Measurements from ENCODE around the gene BCL11B.

The BCL11B gene

DNA sequence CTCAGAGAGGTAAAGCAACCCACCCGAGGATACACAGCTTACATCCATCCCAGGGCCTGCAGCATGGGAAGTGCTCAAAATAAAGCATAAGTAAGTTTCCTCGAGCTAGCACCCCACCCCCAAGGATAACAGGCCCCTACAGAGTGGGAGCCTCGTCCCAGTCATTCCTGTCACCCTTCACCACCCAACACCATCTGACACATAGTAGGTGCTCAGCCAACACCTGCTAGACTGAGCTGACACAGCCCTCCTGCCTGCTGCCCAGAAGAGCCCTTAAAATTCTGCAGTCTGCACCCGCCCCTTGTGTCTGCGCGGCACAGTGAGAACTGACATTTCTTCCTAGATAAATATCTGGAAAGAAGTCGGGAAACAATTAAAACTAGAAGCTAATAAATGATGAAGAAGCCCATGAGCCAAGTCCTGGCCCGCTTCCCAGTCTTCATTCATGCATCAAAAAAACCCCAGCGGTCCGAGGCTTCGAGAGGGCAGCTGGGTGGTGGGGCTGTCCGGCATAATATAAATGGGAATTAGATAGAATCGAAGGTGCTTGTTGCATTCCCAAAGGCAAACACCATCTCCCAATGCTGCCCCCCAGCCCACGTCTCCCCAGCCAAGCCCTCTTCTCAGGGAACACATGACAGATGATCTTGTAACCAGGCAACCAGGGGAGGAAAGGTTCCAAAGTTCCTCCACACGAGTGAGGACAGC is 76.2 kb downstream of the BCL11B start:
- Histone ChIP-seq H3K9ac (ENCODE audit: low read length) (no peak overlapping the region), H3K79me1 (replicated peaks; ENCODE audit: low read length, poor library complexity, severe bottlenecking) (no peaks in the 10 kb centered on the region), H3K4me1 (ENCODE audit: control insufficient read depth, insufficient read depth, low read depth, low read length) (no peaks in the 10 kb centered on the region), H3K4ac (ENCODE audit: low read depth in 1 of 2, low read length in 2 of 2) (no peak overlapping the region), H3K18ac (ENCODE audit: low read depth in 1 of 2, low read length in 2 of 2) (no peak overlapping the region), H3K27me3 (ENCODE audit: control insufficient read depth in 1 of 2, insufficient read depth in 1 of 2, low read length in 2 of 2) (peaks cover 0 to 35% of the 10 kb centered on the region in 2 experiments), H3K14ac (ENCODE audit: low read length in 2 of 2) (no peak overlapping the region), H2AFZ (ENCODE audit: low read depth, low read length) (no peak overlapping the region), H3K23ac (ENCODE audit: low read length in 2 of 2) (no peak overlapping the region), H3K27ac (ENCODE audit: low read length, poor library complexity, severe bottlenecking) (no peak overlapping the region), H3K4me2 (ENCODE audit: low read length, poor library complexity, severe bottlenecking) (no peak overlapping the region), H2AK5ac (ENCODE audit: low read length, severe bottlenecking) (no peak overlapping the region), H2BK12ac (ENCODE audit: low read length in 2 of 2) (no peak overlapping the region), H2BK120ac (ENCODE audit: low read depth, low read length) (no peak overlapping the region), H3K9me3 (ENCODE audit: control insufficient read depth, low read length) (no peaks in the 10 kb centered on the region), H3K36me3 (ENCODE audit: control insufficient read depth in 1 of 2, insufficient read depth in 2 of 2, low read depth in 1 of 2, low read length in 2 of 2) (no peaks in the 10 kb centered on the region), H2BK15ac (ENCODE audit: low read depth, poor library complexity, severe bottlenecking) (no peak overlapping the region), H3K4me3 (ENCODE audit: insufficient read depth in 1 of 2, low read depth in 1 of 2, low read length in 2 of 2) (no peak overlapping the region), H4K8ac (ENCODE audit: low read length) (no peak overlapping the region), H2BK5ac (ENCODE audit: low read depth, low read length, poor library complexity, severe bottlenecking) (no peak overlapping the region), H4K91ac (ENCODE audit: low read length) (no peak overlapping the region)
- DNase-seq: no peak
- 77% methylated on average over 15 of the region's 15 CpGs for WGBS

DNA sequence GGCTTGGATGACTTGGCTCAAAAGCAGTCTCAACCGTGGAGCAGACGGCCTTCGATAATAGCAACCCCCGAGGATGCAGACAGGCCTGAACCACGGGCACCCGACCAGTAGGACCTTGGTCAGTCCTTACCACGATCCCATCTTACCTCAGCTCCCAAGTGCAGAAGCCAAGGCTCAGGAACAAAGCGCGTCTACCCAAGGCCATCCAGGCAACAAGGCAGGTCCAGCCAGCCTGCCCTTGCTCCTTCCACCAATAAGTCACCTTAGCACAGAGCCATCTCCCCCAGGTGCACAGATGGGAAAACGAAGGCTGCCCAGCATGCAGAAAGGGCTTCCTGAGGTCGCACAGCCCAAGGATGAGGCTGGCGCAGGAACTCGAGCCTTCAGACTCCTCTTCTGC is 77.3 kb downstream of the BCL11B start:
- no peaks in the 10 kb centered on the region for H3K4me1 ChIP-seq (ENCODE audit: control insufficient read depth, insufficient read depth, low read depth, low read length)
- no peak overlapping the region for H3K27ac ChIP-seq (ENCODE audit: low read length, poor library complexity, severe bottlenecking)
- no peak overlapping the region for H2AK5ac ChIP-seq (ENCODE audit: low read length, severe bottlenecking)
- H4K91ac ChIP-seq (ENCODE audit: low read length): no peak overlapping the region
- H3K36me3 ChIP-seq (ENCODE audit: control insufficient read depth in 1 of 2, insufficient read depth in 2 of 2, low read depth in 1 of 2, low read length in 2 of 2): no peaks in the 10 kb centered on the region
- H2AFZ ChIP-seq (ENCODE audit: low read depth, low read length): no peak overlapping the region
- 86% methylated on average over 13 of the region's 13 CpGs for WGBS
- H3K14ac ChIP-seq (ENCODE audit: low read length in 2 of 2): no peak overlapping the region
- H3K9me3 ChIP-seq (ENCODE audit: control insufficient read depth, low read length): no peaks in the 10 kb centered on the region
- no peak overlapping the region for H2BK5ac ChIP-seq (ENCODE audit: low read depth, low read length, poor library complexity, severe bottlenecking)
- H2BK15ac ChIP-seq (ENCODE audit: low read depth, poor library complexity, severe bottlenecking): no peak overlapping the region
- H2BK12ac ChIP-seq (ENCODE audit: low read length in 2 of 2): no peak overlapping the region
- DNase-seq: no peak
- H2BK120ac ChIP-seq (ENCODE audit: low read depth, low read length): no peak overlapping the region
- no peak overlapping the region for H3K4ac ChIP-seq (ENCODE audit: low read depth in 1 of 2, low read length in 2 of 2)
- H3K18ac ChIP-seq (ENCODE audit: low read depth in 1 of 2, low read length in 2 of 2): no peak overlapping the region
- H3K4me3 ChIP-seq (ENCODE audit: insufficient read depth in 1 of 2, low read depth in 1 of 2, low read length in 2 of 2): no peak overlapping the region
- H4K8ac ChIP-seq (ENCODE audit: low read length): no peak overlapping the region
- H3K79me1 ChIP-seq (replicated peaks; ENCODE audit: low read length, poor library complexity, severe bottlenecking): no peaks in the 10 kb centered on the region
- no peak overlapping the region for H3K23ac ChIP-seq (ENCODE audit: low read length in 2 of 2)
- H3K27me3 ChIP-seq (ENCODE audit: control insufficient read depth in 1 of 2, insufficient read depth in 1 of 2, low read length in 2 of 2): peaks cover 0 to 32% of the 10 kb centered on the region in 2 experiments
- H3K4me2 ChIP-seq (ENCODE audit: low read length, poor library complexity, severe bottlenecking): no peak overlapping the region
- no peak overlapping the region for H3K9ac ChIP-seq (ENCODE audit: low read length)

- no peak overlapping the region for H2BK120ac ChIP-seq (ENCODE audit: low read depth, low read length)
- H3K4me1 ChIP-seq (ENCODE audit: control insufficient read depth, insufficient read depth, low read depth, low read length): no peaks in the 10 kb centered on the region
- H2AK5ac ChIP-seq (ENCODE audit: low read length, severe bottlenecking): no peak overlapping the region
- no peak overlapping the region for H2AFZ ChIP-seq (ENCODE audit: low read depth, low read length)
- no peak overlapping the region for H3K4me3 ChIP-seq (ENCODE audit: insufficient read depth in 1 of 2, low read depth in 1 of 2, low read length in 2 of 2)
- no peak overlapping the region for H3K4me2 ChIP-seq (ENCODE audit: low read length, poor library complexity, severe bottlenecking)
- H3K79me1 ChIP-seq (replicated peaks; ENCODE audit: low read length, poor library complexity, severe bottlenecking): no peaks in the 10 kb centered on the region
- H4K8ac ChIP-seq (ENCODE audit: low read length): no peak overlapping the region
- H3K27me3 ChIP-seq (ENCODE audit: control insufficient read depth in 1 of 2, insufficient read depth in 1 of 2, low read length in 2 of 2): peaks cover 0 to 38% of the 10 kb centered on the region in 2 experiments
- H2BK12ac ChIP-seq (ENCODE audit: low read length in 2 of 2): no peak overlapping the region
- H4K91ac ChIP-seq (ENCODE audit: low read length): no peak overlapping the region
- H3K4ac ChIP-seq (ENCODE audit: low read depth in 1 of 2, low read length in 2 of 2): no peak overlapping the region
- H3K18ac ChIP-seq (ENCODE audit: low read depth in 1 of 2, low read length in 2 of 2): no peak overlapping the region
- H3K14ac ChIP-seq (ENCODE audit: low read length in 2 of 2): no peak overlapping the region
- WGBS: 70% methylated on average over 7 of the region's 7 CpGs
- no peak overlapping the region for H3K27ac ChIP-seq (ENCODE audit: low read length, poor library complexity, severe bottlenecking)
- no peaks in the 10 kb centered on the region for H3K36me3 ChIP-seq (ENCODE audit: control insufficient read depth in 1 of 2, insufficient read depth in 2 of 2, low read depth in 1 of 2, low read length in 2 of 2)
- H3K9ac ChIP-seq (ENCODE audit: low read length): no peak overlapping the region
- H3K9me3 ChIP-seq (ENCODE audit: control insufficient read depth, low read length): no peaks in the 10 kb centered on the region
- no peak overlapping the region for H2BK5ac ChIP-seq (ENCODE audit: low read depth, low read length, poor library complexity, severe bottlenecking)
- DNase-seq: no peak
- no peak overlapping the region for H3K23ac ChIP-seq (ENCODE audit: low read length in 2 of 2)
- H2BK15ac ChIP-seq (ENCODE audit: low read depth, poor library complexity, severe bottlenecking): no peak overlapping the region
These were observed 77.9 kb downstream of the BCL11B start for GRCh38 chr14:99194136-99194535.

DNA sequence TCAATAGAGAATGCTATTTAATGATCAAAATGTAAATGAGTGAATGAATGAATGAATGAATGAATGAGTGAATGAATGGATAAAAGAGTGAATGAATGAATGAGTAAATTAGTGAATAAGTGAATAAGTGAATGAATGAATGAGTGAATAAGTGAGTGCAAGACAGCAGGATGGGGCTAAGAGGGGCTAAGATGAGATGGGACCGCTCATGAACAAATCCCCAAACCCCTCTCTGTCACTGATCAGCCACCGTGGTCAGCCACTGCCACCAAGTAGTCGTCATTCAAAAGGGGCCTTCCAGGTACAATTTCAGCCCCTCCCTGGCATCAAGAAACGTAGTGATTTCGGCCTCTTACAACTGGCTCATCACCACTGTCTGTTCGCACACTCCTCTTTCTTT is 79.2 kb downstream of the BCL11B start:
- H2AFZ ChIP-seq (ENCODE audit: low read depth, low read length): no peak overlapping the region
- no peak overlapping the region for H3K23ac ChIP-seq (ENCODE audit: low read length in 2 of 2)
- peaks cover 0 to 35% of the 10 kb centered on the region in 2 experiments for H3K27me3 ChIP-seq (ENCODE audit: control insufficient read depth in 1 of 2, insufficient read depth in 1 of 2, low read length in 2 of 2)
- no peak for DNase-seq
- H3K14ac ChIP-seq (ENCODE audit: low read length in 2 of 2): no peak overlapping the region
- no peak overlapping the region for H3K18ac ChIP-seq (ENCODE audit: low read depth in 1 of 2, low read length in 2 of 2)
- H3K4me1 ChIP-seq (ENCODE audit: control insufficient read depth, insufficient read depth, low read depth, low read length): no peaks in the 10 kb centered on the region
- no peak overlapping the region for H4K8ac ChIP-seq (ENCODE audit: low read length)
- H2AK5ac ChIP-seq (ENCODE audit: low read length, severe bottlenecking): no peak overlapping the region
- no peak overlapping the region for H3K4me2 ChIP-seq (ENCODE audit: low read length, poor library complexity, severe bottlenecking)
- 72% methylated on average over 6 of the region's 6 CpGs for WGBS
- no peak overlapping the region for H2BK120ac ChIP-seq (ENCODE audit: low read depth, low read length)
- H3K9ac ChIP-seq (ENCODE audit: low read length): no peak overlapping the region
- H3K4ac ChIP-seq (ENCODE audit: low read depth in 1 of 2, low read length in 2 of 2): no peak overlapping the region
- no peaks in the 10 kb centered on the region for H3K36me3 ChIP-seq (ENCODE audit: control insufficient read depth in 1 of 2, insufficient read depth in 2 of 2, low read depth in 1 of 2, low read length in 2 of 2)
- H3K4me3 ChIP-seq (ENCODE audit: insufficient read depth in 1 of 2, low read depth in 1 of 2, low read length in 2 of 2): no peak overlapping the region
- H3K9me3 ChIP-seq (ENCODE audit: control insufficient read depth, low read length): no peaks in the 10 kb centered on the region
- H2BK5ac ChIP-seq (ENCODE audit: low read depth, low read length, poor library complexity, severe bottlenecking): no peak overlapping the region
- no peak overlapping the region for H2BK15ac ChIP-seq (ENCODE audit: low read depth, poor library complexity, severe bottlenecking)
- H3K27ac ChIP-seq (ENCODE audit: low read length, poor library complexity, severe bottlenecking): no peak overlapping the region
- H4K91ac ChIP-seq (ENCODE audit: low read length): no peak overlapping the region
- no peaks in the 10 kb centered on the region for H3K79me1 ChIP-seq (replicated peaks; ENCODE audit: low read length, poor library complexity, severe bottlenecking)
- no peak overlapping the region for H2BK12ac ChIP-seq (ENCODE audit: low read length in 2 of 2)

All from mesenchymal stem cell (in vitro differentiated cells and primary cell).